ENCODE results near the gene ADM2.
A peak's percentile ranks its signal among the peaks of the same experiment; 100 is the strongest.

The ADM2 gene

GRCh38 chr22:50469377-50470305 is 11.7 kb upstream of the ADM2 start:
- no peak for DNase-seq

GRCh38 chr22:50470491-50470890 is 10.9 kb upstream of the ADM2 start:
- DNase-seq: no peak

DNA sequence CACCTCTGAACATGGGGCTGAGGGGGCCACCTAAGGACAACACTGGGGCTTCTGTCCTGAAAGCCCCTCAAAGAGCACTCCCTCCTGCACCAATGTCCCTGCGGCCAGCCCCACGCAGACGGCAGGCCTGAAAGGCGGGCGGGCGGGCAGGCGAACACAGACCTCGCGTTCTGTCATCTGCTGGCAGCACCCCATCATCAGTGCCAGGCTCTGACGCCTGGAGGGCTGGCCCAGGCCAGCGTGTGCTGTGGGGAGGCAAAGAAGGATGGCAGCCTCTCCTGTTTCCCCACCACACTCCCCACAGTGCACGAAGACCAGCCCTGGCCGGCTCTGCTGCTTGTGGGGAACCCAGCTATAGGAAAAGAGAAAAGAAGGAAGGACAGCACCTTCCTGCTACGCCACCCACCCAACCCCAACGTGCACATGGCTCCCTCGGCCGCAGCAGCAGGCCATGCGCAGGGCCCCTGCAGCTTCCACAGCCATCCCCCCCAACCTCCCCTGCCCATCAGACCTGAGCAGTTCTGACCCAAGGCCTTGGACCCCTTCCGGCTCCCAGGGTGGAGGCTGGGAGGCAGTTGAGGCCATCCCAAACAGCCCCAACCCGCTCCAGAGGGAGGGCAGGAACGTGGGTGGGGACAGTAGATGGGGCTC is 10.0 kb upstream of the ADM2 start:
- DNase-seq: no peak

DNA sequence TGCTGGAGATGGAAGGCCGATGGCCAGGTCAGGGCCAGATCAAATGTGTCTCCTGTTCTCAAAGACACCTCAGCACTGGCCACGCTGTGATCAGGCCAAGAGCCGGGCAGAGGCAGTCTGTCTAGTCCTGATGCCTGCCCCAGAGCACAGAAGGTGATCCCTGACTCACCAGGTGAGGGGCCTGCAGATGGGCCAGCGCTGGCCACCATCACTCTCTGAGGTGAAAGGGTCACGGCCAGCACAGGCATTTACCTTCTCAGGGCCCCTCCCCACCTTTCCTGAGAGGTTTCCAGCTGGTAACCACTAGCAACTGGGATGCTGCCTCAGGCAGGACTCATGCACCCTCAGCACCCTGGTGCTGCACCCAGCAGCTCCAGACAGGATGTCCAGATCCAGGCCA is 9.4 kb upstream of the ADM2 start:
- DNase-seq: no peak

- DNase-seq: no peak
Observed at GRCh38 chr22:50473088-50473487, 8.3 kb upstream of the ADM2 start.

GRCh38 chr22:50473855-50474671 is 7.3 kb upstream of the ADM2 start:
- no peak for DNase-seq

DNA sequence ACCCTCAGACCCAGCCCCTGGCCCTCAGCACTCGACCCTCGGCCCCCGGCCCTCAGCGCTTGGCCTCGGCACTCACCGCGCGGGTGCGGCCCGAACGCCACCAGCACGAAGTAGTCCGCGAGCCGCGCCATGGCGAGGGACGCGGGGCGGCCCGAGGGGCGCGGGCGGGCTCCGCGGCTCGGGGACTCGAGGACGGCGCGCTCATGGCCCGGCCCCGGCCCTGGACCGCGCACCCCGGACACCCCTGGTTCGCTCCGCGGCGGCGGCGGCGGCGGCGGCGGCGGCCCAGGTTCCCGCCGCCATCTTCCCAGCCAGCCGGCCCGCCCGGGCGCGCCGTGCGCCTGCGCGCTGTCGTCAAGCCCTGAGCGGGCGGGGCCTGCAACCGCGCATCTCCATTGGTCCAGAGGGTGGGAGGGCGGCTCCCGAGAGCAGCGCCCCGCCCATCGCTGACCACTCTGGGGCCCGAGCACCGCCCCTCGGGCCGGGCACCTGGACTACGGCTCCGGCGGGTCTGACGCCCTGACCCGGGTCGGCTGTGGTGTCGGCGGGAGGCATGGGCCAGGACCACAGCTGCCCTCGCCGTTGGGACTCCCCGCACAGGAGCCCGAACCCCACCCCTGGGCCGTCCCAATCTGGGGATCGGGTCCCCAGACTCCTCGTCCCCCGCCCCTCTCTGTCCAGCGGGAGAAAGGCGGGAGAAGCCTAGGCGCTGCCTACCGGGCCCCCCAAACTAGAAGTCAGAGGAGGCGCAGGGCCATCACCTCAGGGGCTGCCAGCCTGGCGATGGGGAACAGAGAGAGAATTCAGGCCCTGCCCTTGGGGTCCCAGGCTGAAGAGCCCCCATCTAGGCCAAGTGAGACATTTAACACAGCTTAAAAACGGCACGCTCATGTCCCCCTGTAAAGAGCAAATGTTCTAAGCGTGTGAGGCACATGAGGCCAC is 6.4 kb upstream of the ADM2 start, which contains the start of gene SBF1:
SBF1 (minus strand) TSS at position 326 of the 942 bp plus-strand sequence; CDS start at position 131, 195 bp downstream.
- peak; percentile 22 for DNase-seq

- DNase-seq: no peak
Observed at GRCh38 chr22:50475652-50476002, 5.7 kb upstream of the ADM2 start.

GRCh38 chr22:50476868-50477267 is 4.5 kb upstream of the ADM2 start:
- no peak for DNase-seq

- no peak for DNase-seq
Observed at GRCh38 chr22:50477923-50478322, 3.4 kb upstream of the ADM2 start.

GRCh38 chr22:50479721-50480120 is 1.6 kb upstream of the ADM2 start:
- DNase-seq: no peak

GRCh38 chr22:50481045-50481439 is 301 bp upstream of the ADM2 start:
- no peak for DNase-seq

GRCh38 chr22:50482107-50483074 is 1.0 kb downstream of the ADM2 start:
- DNase-seq: no peak

DNA sequence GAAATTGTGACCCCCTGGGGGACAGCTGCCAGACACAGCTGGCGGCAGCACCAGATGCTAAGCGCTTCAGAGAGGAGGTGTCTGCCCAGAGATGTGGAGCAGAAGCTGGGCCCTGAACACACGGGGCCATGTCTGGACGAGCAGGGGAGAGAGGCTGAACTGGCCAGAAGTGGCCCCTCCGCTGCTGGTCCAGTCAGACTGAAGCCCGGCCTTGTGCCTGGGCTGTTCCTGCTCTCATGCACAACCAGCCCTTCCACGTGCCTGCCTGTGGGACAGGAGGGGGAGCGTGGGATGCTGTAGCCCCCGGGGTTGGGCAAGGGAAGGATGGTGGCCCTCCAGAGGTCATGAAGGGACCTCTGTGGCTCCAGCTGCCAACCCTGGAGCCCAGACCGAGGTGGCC is 1.8 kb downstream of the ADM2 start:
- no peak for DNase-seq

DNA sequence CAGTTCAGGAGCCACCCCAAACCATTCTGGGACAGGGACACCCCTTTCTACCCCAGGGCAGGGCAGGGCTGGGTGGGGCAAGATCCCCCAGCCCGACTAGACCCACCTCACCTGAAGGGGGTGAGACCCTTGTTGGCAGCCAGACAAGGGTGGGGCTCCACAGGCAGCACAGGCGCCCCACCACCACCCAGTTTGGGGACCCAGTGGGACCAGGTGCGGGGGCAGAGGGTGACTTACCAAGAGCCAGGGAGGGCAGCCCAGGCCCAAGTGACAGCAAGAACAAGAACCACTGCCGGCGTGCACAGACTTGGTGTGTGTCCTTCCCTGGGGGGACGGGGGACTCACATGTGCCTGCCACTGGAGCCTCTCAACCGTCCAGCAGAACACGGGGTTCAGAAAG is 2.2 kb downstream of the ADM2 start:
- no peak for DNase-seq

GRCh38 chr22:50483977-50484853 is 2.9 kb downstream of the ADM2 start:
- no peak for DNase-seq

GRCh38 chr22:50485221-50486131 is 4.1 kb downstream of the ADM2 start:
- DNase-seq: no peak

DNA sequence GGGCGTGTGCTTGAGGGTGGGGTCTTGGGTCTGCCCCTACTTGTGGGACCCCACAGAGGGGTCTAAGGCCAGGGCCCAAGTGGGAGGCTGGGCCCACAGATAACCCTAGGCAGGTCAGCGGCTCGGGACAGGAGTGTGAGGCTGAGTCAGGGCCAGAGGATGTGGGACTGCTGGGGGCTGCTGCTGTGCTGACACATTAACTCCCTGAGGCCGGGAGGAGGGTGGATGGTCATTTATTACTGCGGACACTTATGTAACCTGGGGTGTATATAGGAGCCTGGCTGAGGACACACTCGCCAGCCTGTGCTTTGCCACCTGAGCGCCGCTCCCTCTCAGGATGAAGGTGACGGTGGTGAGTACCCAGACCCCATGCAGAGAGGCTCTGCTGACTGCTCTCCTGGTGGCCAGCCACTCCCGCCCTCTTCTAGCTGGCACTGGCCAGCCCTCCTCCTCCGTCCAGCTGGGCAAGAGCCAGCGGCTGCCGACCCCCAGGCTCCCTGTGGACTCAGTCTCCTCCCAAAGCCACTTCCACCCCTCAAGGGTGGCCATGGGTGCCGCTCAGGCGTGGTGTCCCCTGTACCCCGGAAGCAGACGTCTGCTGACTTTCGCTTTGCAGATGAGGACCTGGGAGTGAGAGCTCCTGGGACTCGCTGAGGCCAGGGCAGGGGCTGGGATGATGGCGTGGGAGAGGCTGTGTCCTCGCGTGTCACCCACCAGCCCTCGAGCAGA is 5.4 kb downstream of the ADM2 start, which contains the start of gene MIOX:
MIOX (plus strand) TSS at position 299 of the 729 bp plus-strand sequence; CDS start at position 338, 39 bp downstream.
- DNase-seq: no peak
